ENCODE measurements around the gene RHOJ.

RHOJ gene

DNA sequence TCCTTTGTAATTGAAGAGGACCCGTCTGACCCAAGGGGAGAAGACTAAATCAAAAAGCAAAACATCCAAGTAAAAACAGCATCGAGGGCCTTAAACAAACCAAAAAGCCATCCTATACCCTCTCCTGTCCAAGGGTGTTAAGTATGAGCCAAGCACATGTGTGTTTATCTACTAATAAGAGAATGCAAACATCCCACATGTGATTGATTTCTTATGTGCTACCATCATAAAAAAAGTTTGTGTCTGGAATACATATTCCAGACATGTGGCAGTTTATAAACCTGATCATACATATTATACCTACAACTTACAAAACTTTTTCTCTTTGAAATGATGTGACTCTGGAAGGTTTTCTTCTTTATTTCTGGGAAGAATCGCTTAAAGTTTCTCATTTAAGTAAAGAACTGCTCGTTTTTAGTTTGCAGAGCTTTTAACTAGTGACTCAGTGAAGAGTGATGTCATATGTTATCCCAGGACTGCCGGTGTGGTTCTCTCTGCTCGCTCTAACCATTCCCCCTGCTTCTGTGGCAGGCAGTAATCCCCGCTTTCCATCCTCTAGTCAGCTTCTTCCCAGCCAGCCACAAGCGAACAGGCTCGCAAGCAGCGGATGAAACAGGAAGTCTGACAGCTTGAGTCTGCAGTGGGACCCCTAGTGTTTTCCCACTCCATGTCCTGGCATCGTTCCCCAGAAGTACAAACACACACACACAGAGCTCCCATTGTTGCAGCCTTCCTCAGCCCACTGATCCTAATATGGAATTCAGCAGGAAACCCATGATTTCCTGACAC lies 431 bp upstream of the RHOJ start:
- DNase-seq (ENCODE audit: low read depth): no peak
- no peak overlapping the region for H3K4me3 ChIP-seq (ENCODE audit: low read depth, low read length)
- TF ChIP-seq, protein P1, sequence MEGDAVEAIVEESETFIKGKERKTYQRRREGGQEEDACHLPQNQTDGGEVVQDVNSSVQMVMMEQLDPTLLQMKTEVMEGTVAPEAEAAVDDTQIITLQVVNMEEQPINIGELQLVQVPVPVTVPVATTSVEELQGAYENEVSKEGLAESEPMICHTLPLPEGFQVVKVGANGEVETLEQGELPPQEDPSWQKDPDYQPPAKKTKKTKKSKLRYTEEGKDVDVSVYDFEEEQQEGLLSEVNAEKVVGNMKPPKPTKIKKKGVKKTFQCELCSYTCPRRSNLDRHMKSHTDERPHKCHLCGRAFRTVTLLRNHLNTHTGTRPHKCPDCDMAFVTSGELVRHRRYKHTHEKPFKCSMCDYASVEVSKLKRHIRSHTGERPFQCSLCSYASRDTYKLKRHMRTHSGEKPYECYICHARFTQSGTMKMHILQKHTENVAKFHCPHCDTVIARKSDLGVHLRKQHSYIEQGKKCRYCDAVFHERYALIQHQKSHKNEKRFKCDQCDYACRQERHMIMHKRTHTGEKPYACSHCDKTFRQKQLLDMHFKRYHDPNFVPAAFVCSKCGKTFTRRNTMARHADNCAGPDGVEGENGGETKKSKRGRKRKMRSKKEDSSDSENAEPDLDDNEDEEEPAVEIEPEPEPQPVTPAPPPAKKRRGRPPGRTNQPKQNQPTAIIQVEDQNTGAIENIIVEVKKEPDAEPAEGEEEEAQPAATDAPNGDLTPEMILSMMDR (IDR thresholded peaks at IDR 0.05; ENCODE audit: control insufficient read depth, extremely low read depth, insufficient read depth): no peak

DNA sequence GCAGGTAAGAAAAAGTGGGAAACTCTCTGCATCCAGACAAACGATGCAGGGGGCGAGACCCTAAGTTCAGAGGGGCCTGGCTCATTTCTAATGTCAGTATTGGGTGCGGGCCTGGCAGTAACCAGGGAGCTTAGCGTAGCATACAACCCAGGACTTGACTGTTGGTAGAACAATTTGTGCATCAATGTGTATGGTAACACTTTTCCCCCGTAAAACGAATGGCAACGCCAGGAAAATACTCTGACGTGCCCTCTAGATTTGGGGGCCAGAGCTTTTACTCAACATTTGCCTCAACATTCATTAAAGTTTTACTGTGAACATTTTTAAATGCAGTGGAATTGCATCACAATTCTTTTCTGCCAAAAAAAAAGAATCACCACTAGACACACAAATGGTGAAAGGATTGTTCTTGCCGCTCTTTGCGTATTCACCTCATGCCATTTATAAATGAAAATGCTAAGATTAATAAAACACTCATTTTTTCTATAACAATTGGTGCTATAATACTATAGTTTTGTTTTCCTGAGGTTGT lies 867 bp downstream of the RHOJ start:
- H3K4me3 ChIP-seq (ENCODE audit: low read depth, low read length): no peak overlapping the region
- TF ChIP-seq, protein P1 (IDR thresholded peaks at IDR 0.05; ENCODE audit: control insufficient read depth, extremely low read depth, insufficient read depth): no peak
- DNase-seq (ENCODE audit: low read depth): no peak

DNA sequence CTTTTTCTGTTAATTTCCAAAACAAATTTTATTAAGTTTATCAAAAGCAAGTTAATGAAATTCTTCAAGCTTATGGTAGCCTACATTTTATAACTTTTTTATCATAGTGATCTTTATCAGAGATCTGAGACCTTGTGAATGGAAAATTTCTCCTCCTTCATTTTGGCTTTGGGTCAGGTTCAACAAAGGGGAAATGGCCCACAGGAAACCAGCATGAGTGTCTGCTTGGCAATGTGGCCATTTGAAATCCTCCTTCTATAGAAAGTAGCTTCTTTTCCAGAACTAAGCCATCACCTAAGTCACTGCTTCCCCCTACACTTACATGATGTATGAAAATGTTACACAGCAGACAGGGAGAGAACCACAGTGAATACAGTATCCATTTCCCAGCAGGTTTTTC lies 1.6 kb downstream of the RHOJ start:
- DNase-seq (ENCODE audit: low read depth): no peak
- no peak overlapping the region for H3K4me3 ChIP-seq (ENCODE audit: low read depth, low read length)
- TF ChIP-seq, protein P1 (IDR thresholded peaks at IDR 0.05; ENCODE audit: control insufficient read depth, extremely low read depth, insufficient read depth): no peak

DNA sequence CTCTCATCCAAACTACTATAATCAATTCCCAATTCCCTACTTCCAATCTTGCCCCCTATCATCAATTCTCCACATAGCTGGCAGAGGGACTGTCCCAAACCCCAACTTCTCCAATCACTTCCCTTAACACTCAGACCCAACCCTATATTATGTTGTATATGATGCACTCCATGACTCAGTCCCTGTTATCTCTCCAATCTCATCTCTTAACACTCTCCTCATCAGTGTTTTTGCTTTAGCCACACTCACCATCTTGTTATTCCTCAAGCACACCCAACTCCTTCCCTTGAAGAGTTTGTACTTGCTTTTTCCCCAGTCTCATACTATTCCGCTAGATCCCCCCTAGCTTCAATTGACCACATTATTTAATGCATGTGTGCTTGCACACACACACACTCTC lies 4.9 kb downstream of the RHOJ start:
- DNase-seq (ENCODE audit: low read depth): no peak
- no peak overlapping the region for H3K4me3 ChIP-seq (ENCODE audit: low read depth, low read length)
- TF ChIP-seq, protein P1 (IDR thresholded peaks at IDR 0.05; ENCODE audit: control insufficient read depth, extremely low read depth, insufficient read depth): no peak

DNA sequence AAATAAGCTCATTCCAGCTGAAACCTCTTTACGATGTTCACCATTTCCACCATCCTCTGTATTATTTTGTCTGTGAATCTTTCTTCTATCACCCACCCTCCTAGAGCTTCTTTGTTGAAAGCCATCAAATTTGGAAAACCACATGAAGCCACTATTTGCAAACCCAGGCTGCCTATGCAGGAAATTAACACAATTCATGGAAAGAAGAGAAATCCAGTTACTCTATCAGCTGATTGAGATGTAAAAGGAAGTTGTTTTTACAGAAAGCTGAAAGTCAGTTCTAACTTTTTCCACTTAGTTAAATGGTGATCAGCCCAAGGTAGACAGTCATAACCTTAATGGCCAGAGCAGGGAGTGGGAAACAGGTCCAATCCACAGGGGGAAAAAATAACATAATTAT lies 6.6 kb downstream of the RHOJ start:
- TF ChIP-seq, protein P1 (IDR thresholded peaks at IDR 0.05; ENCODE audit: control insufficient read depth, extremely low read depth, insufficient read depth): no peak

DNA sequence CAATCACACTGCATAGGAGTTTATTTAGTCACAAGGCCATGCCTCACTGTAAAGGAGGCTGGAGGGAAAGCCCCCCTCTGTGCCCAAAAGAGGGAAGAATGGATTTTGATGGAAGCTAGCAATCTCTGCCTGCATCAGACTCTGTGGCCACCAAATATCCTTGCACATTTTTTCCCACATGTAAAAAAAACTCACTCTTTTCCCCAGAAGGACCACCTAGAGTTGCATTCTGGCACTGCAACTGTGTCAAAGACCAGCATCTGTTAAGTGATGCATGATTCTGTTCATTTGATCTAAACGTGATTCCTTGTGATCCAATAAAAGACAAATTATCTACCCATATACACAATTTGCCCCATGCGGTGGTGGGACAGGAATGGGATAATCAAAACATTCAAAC lies 8.0 kb downstream of the RHOJ start:
- H3K4me3 ChIP-seq (ENCODE audit: low read depth, low read length): no peak overlapping the region
- TF ChIP-seq, protein P1 (IDR thresholded peaks at IDR 0.05; ENCODE audit: control insufficient read depth, extremely low read depth, insufficient read depth): no peak
- no peak for DNase-seq (ENCODE audit: low read depth)

More for the DNA sequence above, 6.6 kb downstream of the RHOJ start:
- DNase-seq (ENCODE audit: low read depth): no peak
- H3K4me3 ChIP-seq (ENCODE audit: low read depth, low read length): no peak overlapping the region
